ENCODE data around the gene RASSF6. TPM values are rescaled to one million over a fixed set of nuclear protein-coding genes. Genes with fewer than 3 reads are reported as not detected.

Gene RASSF6
- total and polyA plus RNA-seq, 11 donors: 0.11 TPM; not detected in 10

DNA sequence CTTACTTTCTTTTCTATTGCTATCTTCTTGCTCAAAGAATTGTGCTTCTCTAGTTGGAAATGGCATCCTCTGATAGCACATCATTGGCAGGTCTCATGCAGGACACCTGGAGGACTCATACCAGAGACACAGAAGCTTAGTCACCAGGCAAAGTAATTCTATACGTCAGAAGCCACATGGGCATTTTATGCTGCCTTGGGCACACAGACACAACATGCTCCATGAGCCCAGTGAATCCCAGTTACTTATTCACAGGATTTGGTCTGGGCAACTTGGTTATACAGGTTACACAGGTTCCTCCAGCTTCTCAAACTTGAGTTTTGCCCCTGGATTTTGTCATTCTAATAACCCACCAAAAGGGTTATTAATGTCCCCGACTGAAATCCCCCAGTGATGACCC is 7.1 kb downstream of the RASSF6 start:
- ATAC-seq (no peak), DNase-seq (no peak)
- 74 to 91% (median 85%) methylated on average over 2 of the region's 2 CpGs for WGBS, 4 donors
- Histone ChIP-seq H3K27ac (no peak overlapping the region), H3K4me3 (no peak overlapping the region), H3K9me3 (no peaks in the 10 kb centered on the region), H3K4me1 (no peaks in the 10 kb centered on the region), H3K36me3 (no peaks in the 10 kb centered on the region), H3K27me3 (peaks cover 0 to 29% (median 0%) of the 10 kb centered on the region in 9 donors)
- intact Hi-C loops (cut with DNase I): no loop called here
- no peak for TF ChIP-seq POLR2A (IDR thresholded peaks at IDR 0.05)
- TF ChIP-seq, protein P1, sequence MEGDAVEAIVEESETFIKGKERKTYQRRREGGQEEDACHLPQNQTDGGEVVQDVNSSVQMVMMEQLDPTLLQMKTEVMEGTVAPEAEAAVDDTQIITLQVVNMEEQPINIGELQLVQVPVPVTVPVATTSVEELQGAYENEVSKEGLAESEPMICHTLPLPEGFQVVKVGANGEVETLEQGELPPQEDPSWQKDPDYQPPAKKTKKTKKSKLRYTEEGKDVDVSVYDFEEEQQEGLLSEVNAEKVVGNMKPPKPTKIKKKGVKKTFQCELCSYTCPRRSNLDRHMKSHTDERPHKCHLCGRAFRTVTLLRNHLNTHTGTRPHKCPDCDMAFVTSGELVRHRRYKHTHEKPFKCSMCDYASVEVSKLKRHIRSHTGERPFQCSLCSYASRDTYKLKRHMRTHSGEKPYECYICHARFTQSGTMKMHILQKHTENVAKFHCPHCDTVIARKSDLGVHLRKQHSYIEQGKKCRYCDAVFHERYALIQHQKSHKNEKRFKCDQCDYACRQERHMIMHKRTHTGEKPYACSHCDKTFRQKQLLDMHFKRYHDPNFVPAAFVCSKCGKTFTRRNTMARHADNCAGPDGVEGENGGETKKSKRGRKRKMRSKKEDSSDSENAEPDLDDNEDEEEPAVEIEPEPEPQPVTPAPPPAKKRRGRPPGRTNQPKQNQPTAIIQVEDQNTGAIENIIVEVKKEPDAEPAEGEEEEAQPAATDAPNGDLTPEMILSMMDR (IDR thresholded peaks at IDR 0.05): no peak

DNA sequence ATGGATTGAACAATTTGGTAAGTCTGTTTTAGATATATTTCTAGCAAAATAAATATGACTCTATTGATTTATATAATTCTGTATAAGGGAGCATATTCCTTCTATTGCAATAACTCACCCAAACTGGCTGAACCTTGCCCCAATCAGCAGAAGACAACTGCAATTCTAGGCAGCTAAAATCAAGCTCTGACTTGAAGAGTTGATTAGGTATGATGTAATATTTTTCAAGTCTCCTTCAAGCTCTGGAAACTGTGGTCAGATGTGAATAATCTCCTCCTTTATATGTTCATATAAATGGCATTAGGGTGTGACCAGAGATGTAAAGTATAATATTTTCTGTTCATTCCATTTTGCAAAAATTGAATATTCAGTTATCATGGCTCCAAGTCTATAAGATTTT is 8.2 kb downstream of the RASSF6 start:
- DNase-seq: no peak
- Histone ChIP-seq H3K4me1 (no peaks in the 10 kb centered on the region), H3K4me3 (no peak overlapping the region)

DNA sequence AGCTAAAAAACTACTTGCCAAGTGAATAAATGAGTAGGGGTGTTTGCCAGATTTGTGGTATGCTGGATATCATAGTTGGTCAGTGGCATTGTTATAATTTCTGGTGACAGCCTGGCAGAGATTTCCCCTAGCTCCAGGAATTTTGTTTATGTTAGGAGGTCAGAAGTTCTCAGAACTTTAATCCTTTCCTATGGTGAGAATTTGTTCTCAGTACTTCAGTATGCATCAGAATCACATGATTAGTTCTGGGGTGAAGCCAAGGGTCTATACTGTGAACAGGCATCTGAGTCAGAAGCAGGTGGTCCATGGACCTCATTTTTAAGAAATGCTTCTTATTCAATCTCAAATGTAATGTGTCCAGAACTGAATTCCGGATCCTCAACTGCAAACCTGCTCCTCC is 10.5 kb downstream of the RASSF6 start:
- no peak for TF ChIP-seq POLR2A (IDR thresholded peaks at IDR 0.05)
- TF ChIP-seq, protein P1 (IDR thresholded peaks at IDR 0.05): no peak
- ATAC-seq: no peak
- Histone ChIP-seq H3K4me3 (no peak overlapping the region), H3K27ac (no peak overlapping the region), H3K27me3 (peaks cover 0 to 21% (median 0%) of the 10 kb centered on the region in 9 donors), H3K4me1 (no peaks in the 10 kb centered on the region), H3K36me3 (no peaks in the 10 kb centered on the region), H3K9me3 (no peaks in the 10 kb centered on the region)
- 50 to 95% (median 92%) methylated on average over 1 of the region's 1 CpG for WGBS, 4 donors
- no peak for DNase-seq
- intact Hi-C loops (cut with DNase I): no loop called here

More for the DNA sequence above, 8.2 kb downstream of the RASSF6 start:
- ATAC-seq: no peak
- peaks cover 0 to 27% (median 0%) of the 10 kb centered on the region in 9 donors for H3K27me3 ChIP-seq
- H3K27ac ChIP-seq: no peak overlapping the region
- TF ChIP-seq, protein P1 (IDR thresholded peaks at IDR 0.05): no peak
- TF ChIP-seq POLR2A (IDR thresholded peaks at IDR 0.05): no peak
- H3K9me3 ChIP-seq: no peaks in the 10 kb centered on the region
- H3K36me3 ChIP-seq: no peaks in the 10 kb centered on the region
- intact Hi-C loops (cut with DNase I): no loop called here

DNA sequence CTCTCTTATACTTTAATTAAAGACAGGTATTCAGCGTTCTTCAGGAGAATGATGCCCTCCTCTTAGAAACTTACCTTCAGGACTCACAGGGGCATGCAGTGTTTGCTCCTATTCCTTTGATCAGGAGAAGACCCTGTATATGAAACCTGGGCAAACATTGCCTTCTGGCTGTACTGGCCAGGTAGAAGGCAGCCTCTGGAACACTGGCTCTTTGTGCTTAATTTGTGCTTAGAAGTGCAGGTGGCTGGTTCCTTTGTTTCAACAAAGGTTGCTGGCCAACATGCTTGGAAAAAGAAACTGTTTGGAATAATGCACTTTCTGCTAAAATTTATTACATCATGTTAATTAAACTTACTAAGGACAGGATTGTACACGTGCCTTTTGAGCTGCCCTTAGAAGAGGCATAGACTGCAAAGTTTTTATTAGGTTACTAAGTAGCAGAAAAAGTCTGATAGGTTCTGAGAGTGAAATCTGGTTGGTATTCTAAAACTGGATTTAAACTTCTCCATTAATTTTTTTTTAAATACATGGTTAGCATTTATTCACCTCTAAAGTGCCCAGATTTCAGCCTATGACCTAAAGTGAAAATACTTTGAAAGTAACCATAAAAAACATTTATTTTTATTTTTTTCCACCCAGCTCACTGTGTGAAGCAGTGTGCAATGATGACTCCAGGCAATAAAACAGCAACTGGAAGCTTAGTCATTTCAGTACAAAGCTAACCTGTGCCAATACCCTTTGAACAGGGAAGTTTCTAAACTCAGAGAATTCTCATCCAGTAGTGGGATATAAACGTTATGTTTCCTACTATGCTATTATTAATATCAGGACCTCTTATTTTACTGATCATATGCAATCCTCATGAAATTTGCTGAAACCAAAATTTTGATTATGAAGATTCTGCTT is 11.3 kb downstream of the RASSF6 start:
- intact Hi-C loops (cut with DNase I): no loop called here
- WGBS, 4 donors: 69 to 79% (median 75%) methylated on average over 3 of the region's 3 CpGs
- Histone ChIP-seq H3K9me3 (no peaks in the 10 kb centered on the region), H3K27ac (no peak overlapping the region), H3K4me1 (no peaks in the 10 kb centered on the region), H3K4me3 (no peak overlapping the region), H3K36me3 (no peaks in the 10 kb centered on the region), H3K27me3 (peaks cover 0 to 21% (median 0%) of the 10 kb centered on the region in 9 donors)
- TF ChIP-seq, protein P1 (IDR thresholded peaks at IDR 0.05): no peak
- TF ChIP-seq POLR2A (IDR thresholded peaks at IDR 0.05): no peak
- DNase-seq: no peak
- no peak for ATAC-seq

All from heart left ventricle (tissue), 16 donors.